ENCODE results near the gene JADE2. TPM values are rescaled to one million over a fixed set of nuclear protein-coding genes. Genes with fewer than 3 reads are reported as not detected.
A peak's percentile ranks its signal among the peaks of the same experiment; 100 is the strongest.

The JADE2 gene
- total and polyA plus RNA-seq, 2 experiments from 2014 or later: 16.2 to 40.8 TPM

- ATAC-seq: peak; percentile 75
- peak overlapping the region; percentile 74; the same call in 1 of the 2 replicates for H3K27ac ChIP-seq (ENCODE audit: low read depth)
- TF ChIP-seq REST (IDR thresholded peaks at IDR 0.05; ENCODE audit: unreplicated experiment): no peak
- TF ChIP-seq STAT1 (IDR thresholded peaks at IDR 0.05; ENCODE audit: unreplicated experiment): no peak
- no peak for TF ChIP-seq POLR2AphosphoS5 (IDR thresholded peaks at IDR 0.05; ENCODE audit: low read depth)
- TF ChIP-seq JUNB (IDR thresholded peaks at IDR 0.05; ENCODE audit: unreplicated experiment): no peak
- no peak for TF ChIP-seq EZH2 (IDR thresholded peaks at IDR 0.05; ENCODE audit: low read depth, unreplicated experiment)
- TF ChIP-seq CTCF (conservative IDR thresholded peaks at IDR 0.05; ENCODE audit: low read depth in 2 of 2): no peak
- TF ChIP-seq ZNF331 (CRISPR knock-in tag; IDR thresholded peaks at IDR 0.05; ENCODE audit: low read depth): no peak
- TF ChIP-seq ZNF114 (CRISPR knock-in tag; IDR thresholded peaks at IDR 0.05): no peak
- Mint-ChIP-seq H3K4me1 (peaks cover 37% of the 10 kb centered on the region), H3K36me3 (ENCODE audit: low read depth) (no peaks in the 10 kb centered on the region), H3K27me3 (ENCODE audit: insufficient read depth, low read depth, poor library complexity) (peaks cover 16% of the 10 kb centered on the region), H3K27ac (no peak overlapping the region), H3K9me3 (no peaks in the 10 kb centered on the region), H3K4me3 (no peak overlapping the region)
- no peak overlapping the region for H2AFZ ChIP-seq
- H3F3A ChIP-seq (replicated peaks; ENCODE audit: low read depth): peaks cover 6% of the 10 kb centered on the region; the same call in 1 of the 2 replicates
- no peaks in the 10 kb centered on the region for H4K20me1 ChIP-seq (replicated peaks; ENCODE audit: insufficient read depth)
- no peaks in the 10 kb centered on the region for H3K27me3 ChIP-seq (ENCODE audit: insufficient read depth)
- no peak overlapping the region for H3K4me3 ChIP-seq
- no peaks in the 10 kb centered on the region for H3K36me3 ChIP-seq (ENCODE audit: insufficient read depth)
- no peaks in the 10 kb centered on the region for H3K9me2 ChIP-seq (ENCODE audit: insufficient read depth)
- peaks cover 41% of the 10 kb centered on the region for H3K4me1 ChIP-seq (ENCODE audit: insufficient read depth)
- DNase-seq (ENCODE audit: low spot score): peak; percentile 82
- H3K79me2 ChIP-seq (replicated peaks; ENCODE audit: insufficient read depth): no peaks in the 10 kb centered on the region
- peak overlapping the region; percentile 71; the same call in 1 of the 2 replicates for H3K4me2 ChIP-seq
Observed at GRCh38 chr5:134506054-134507039, 19.1 kb upstream of the JADE2 start.

GRCh38 chr5:134507452-134507851, 18.0 kb upstream of the JADE2 start:
- Histone ChIP-seq H3K79me2 (replicated peaks; ENCODE audit: insufficient read depth) (no peaks in the 10 kb centered on the region), H3K36me3 (ENCODE audit: insufficient read depth) (no peaks in the 10 kb centered on the region), H3K4me1 (ENCODE audit: insufficient read depth) (peaks cover 51% of the 10 kb centered on the region), H3F3A (replicated peaks; ENCODE audit: low read depth) (peaks cover 6% of the 10 kb centered on the region; the same call in 1 of the 2 replicates), H3K9me2 (ENCODE audit: insufficient read depth) (no peaks in the 10 kb centered on the region), H3K4me3 (no peak overlapping the region), H3K27me3 (ENCODE audit: insufficient read depth) (no peaks in the 10 kb centered on the region), H3K27ac (ENCODE audit: low read depth) (no peak overlapping the region), H3K4me2 (no peak overlapping the region), H2AFZ (no peak overlapping the region), H4K20me1 (replicated peaks; ENCODE audit: insufficient read depth) (no peaks in the 10 kb centered on the region)
- H3K4me1 Mint-ChIP-seq: peaks cover 48% of the 10 kb centered on the region
- ATAC-seq (no peak), DNase-seq (ENCODE audit: low spot score) (no peak)
- H3K36me3 Mint-ChIP-seq (ENCODE audit: low read depth): no peaks in the 10 kb centered on the region
- H3K27me3 Mint-ChIP-seq (ENCODE audit: insufficient read depth, low read depth, poor library complexity): peaks cover 20% of the 10 kb centered on the region
- H3K4me3 Mint-ChIP-seq: no peak overlapping the region
- H3K27ac Mint-ChIP-seq: peak overlapping the region; percentile 18
- no peaks in the 10 kb centered on the region for H3K9me3 Mint-ChIP-seq
- TF ChIP-seq ZNF114 (CRISPR knock-in tag; IDR thresholded peaks at IDR 0.05): no peak
- no peak for TF ChIP-seq STAT1 (IDR thresholded peaks at IDR 0.05; ENCODE audit: unreplicated experiment)
- TF ChIP-seq NANOG (IDR thresholded peaks at IDR 0.05; ENCODE audit: borderline replicate concordance): no peak
- no peak for TF ChIP-seq JUNB (IDR thresholded peaks at IDR 0.05; ENCODE audit: unreplicated experiment)
- no peak for TF ChIP-seq EZH2phosphoT487 (IDR thresholded peaks at IDR 0.05; ENCODE audit: unreplicated experiment)

Measured in GM23338 (cell line).